ENCODE data around the gene SPANXN2. TPM values are rescaled to one million over a fixed set of nuclear protein-coding genes. Genes with fewer than 3 reads are reported as not detected.
"Not testable (repeated sequence)": the region's sequence is repeated elsewhere in the genome, so short reads cannot be mapped to it uniquely, and the experiment has no call there.

Gene SPANXN2, protein sequence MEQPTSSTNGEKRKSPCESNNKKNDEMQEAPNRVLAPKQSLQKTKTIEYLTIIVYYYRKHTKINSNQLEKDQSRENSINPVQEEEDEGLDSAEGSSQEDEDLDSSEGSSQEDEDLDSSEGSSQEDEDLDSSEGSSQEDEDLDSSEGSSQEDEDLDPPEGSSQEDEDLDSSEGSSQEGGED
- total RNA-seq (2014; rRNA removed; shearing (Covaris generic)) = not detected in 2 replicates

DNA sequence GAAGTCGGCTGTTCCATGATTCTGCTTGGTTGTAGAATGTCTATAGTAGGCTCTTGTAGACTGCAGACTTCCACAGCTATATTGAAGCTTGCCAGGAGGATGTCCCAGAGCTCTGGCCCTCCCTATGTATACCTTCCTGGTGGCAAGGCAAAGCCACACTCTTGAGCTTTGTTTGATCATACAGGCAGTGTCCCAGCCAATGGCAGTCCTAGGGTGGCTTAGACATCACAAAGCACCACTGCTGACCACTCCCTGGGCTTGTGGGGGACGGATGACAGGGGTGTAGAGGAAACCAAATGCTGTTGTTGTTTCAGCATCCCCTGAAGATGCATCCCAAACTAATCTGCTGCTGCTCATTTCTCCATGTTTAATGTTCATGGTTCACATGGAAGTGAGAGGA lies at the start of gene SPANXN2:
Gene SPANXN2 (minus strand): TSS at position 101 of the 400 bp plus-strand sequence. CDS start 84 bp downstream, at position 17.
- in situ Hi-C loops (cut with HindIII; ENCODE audit: low sequenced_read_pairs); DNase-seq (ENCODE audit: low spot score): not testable (repeated sequence)

DNA sequence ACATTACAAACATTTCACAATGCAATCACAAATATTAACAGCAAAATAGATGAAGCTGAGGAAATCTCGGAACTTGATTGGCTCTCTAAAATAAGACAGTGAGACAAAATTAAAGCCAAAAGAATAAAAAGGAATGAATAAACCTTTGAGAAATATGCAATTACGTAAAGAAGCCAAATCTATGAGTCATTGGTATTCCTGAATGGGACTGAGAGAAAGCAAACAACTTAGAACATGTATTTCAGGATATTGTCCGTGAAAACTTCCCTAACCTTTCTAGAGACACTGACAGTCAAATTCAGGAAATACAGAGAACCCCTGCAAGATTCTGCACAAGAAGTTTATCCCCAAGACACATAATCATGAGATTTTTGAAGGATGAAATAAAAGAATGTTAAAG lies 48.4 kb upstream of the SPANXN2 start:
- DNase-seq (ENCODE audit: low spot score) = no peak
- in situ Hi-C loops (cut with HindIII; ENCODE audit: low sequenced_read_pairs) = no loop called here

GRCh38 chrX:143767789-143768188 lies 47.2 kb upstream of the SPANXN2 start:
- in situ Hi-C loops (cut with HindIII; ENCODE audit: low sequenced_read_pairs); DNase-seq (ENCODE audit: low spot score): not testable (repeated sequence)

DNA sequence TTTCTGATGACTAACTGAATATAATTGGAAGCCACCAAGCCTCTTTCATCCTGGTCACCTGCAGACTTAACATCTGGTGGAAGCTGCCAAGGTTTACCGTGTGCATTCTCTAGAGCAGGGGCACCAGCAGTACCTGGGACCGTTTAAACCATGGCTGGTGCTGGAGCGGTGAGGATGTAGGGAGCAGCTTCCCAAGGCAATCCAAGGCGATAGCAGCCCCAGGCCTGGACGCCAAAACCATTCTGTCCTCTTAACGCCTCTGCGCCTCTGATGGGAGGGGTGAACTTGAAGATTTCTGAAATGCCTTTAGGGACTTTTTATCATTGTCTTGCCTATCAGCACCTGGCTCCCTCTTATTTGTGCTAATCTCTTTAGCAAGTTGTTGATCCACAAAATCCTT lies 37.3 kb upstream of the SPANXN2 start:
- no peak for DNase-seq (ENCODE audit: low spot score)
- in situ Hi-C loops (cut with HindIII; ENCODE audit: low sequenced_read_pairs) = no loop called here

GRCh38 chrX:143757375-143757774 lies 36.8 kb upstream of the SPANXN2 start:
- DNase-seq (ENCODE audit: low spot score) = no peak

GRCh38 chrX:143754183-143754582 lies 33.6 kb upstream of the SPANXN2 start:
- DNase-seq (ENCODE audit: low spot score) = no peak
- in situ Hi-C loops (cut with HindIII; ENCODE audit: low sequenced_read_pairs) = no loop called here

More at GRCh38 chrX:143757375-143757774, 36.8 kb upstream of the SPANXN2 start:
- in situ Hi-C loops (cut with HindIII; ENCODE audit: low sequenced_read_pairs) = no loop called here

DNA sequence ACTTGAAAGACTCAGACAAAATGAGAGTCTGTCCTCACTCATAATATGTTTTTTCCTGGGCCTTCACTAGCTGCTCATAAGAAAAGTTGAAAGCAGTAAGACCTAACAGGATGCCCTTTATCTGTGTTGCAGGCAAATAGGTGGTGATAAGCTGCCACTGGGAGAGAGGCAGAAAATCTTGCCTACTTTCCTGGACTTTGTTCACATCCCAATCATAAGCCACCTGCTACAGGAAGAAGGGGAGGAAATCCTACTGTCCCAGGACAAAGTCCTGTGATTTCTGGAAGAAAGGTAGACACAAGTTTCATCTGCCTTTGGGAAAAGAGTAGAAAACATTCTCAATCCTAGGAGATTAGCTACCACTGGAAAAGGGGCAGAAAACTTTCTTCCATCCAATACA lies 13.3 kb upstream of the SPANXN2 start:
- in situ Hi-C loops (cut with HindIII; ENCODE audit: low sequenced_read_pairs) = no loop called here
- no peak for DNase-seq (ENCODE audit: low spot score)

DNA sequence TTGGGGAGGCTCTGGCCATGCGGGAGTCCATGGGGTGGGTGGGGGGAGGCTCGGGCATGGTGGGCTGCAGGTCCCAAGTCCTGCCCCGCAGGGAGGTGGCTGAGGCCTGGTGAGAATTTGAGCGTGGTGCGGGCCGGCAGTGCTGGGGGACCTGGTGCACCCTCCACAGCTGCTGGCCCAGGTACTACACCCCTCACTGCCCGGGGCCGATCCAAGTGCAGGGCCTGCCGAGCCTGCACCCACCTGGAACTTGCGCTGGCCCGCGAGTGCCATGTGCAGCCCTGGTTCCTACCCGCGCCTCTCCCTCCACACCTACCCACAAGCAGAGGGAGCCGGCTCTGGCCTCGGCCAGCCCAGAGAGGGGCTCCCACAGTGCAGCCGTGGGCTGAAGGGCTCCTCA lies 5.7 kb upstream of the SPANXN2 start:
- no peak for DNase-seq (ENCODE audit: low spot score)
- in situ Hi-C loops (cut with HindIII; ENCODE audit: low sequenced_read_pairs) = no loop called here

GRCh38 chrX:143701460-143701859 lies 19.1 kb downstream of the SPANXN2 start:
- no peak for DNase-seq (ENCODE audit: low spot score)
- in situ Hi-C loops (cut with HindIII; ENCODE audit: low sequenced_read_pairs) = no loop called here

DNA sequence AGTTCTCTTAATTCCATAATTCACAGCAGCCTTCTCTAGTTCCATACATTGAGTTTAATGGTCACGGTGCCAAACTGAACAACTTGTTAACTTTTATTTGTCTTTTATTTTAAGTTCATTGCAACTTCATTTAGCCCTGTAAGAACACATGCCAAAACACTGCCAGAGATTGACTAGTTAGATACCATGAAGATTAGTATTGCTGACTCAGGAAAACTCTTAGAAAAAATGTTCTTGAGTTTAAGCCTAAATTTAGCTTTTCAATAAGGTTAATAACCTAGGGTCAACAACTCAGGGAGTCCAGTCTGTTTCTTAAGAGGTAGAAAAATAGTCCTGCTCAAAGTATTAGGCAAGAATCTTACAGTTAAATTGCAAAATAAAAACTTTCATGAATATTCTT lies 25.7 kb downstream of the SPANXN2 start:
- DNase-seq (ENCODE audit: low spot score) = no peak
- in situ Hi-C loops (cut with HindIII; ENCODE audit: low sequenced_read_pairs) = no loop called here

DNA sequence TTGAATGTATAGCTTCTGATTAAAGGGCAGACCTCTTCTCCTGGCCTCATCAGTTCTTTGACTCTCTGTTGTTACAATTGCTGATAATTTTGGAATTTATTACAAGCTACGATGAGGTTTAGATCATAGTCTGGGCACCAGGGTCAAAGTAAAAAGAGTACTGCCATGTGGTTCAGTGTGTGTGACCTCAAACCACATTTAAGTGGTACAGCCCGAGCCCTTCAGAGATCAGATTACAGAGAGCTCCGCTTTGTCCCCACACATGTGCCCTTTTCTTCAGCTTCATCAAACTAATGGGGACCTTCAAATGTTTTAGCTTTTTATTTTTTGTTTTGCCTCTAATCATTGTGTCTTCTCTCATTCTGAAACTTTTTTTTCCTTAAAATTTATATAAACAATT lies 37.1 kb downstream of the SPANXN2 start:
- DNase-seq (ENCODE audit: low spot score) = no peak
- in situ Hi-C loops (cut with HindIII; ENCODE audit: low sequenced_read_pairs) = no loop called here

- in situ Hi-C loops (cut with HindIII; ENCODE audit: low sequenced_read_pairs) = no loop called here
- no peak for DNase-seq (ENCODE audit: low spot score)
Observed at GRCh38 chrX:143674926-143675325, 45.6 kb downstream of the SPANXN2 start.

- in situ Hi-C loops (cut with HindIII; ENCODE audit: low sequenced_read_pairs) = no loop called here
- DNase-seq (ENCODE audit: low spot score) = peak; percentile 3
Observed at GRCh38 chrX:143669395-143669794, 51.2 kb downstream of the SPANXN2 start.

DNA sequence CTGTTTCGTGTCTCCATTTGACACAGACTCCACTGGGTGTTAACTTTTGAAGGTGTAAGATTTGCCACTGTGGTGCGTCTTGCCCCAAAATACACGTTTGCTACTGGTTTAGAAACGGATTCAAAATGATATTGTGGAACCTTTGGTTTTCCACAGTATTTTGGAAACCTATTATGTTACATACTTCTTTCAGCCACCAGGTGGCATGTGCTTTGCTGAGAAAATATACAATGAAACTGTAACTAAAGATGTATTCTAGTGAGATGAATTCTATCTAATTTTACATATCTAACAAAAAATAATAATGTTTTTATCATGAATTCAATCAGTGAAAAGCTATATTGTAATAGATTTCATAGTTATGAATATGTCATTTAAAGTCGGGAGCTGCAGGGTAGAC lies 56.2 kb downstream of the SPANXN2 start:
- peak; percentile 18 for DNase-seq (ENCODE audit: low spot score)
- in situ Hi-C loops (cut with HindIII; ENCODE audit: low sequenced_read_pairs) = no loop called here

- in situ Hi-C loops (cut with HindIII; ENCODE audit: low sequenced_read_pairs) = no loop called here
- no peak for DNase-seq (ENCODE audit: low spot score)
Observed at GRCh38 chrX:143663755-143664154, 56.8 kb downstream of the SPANXN2 start.

Other genes starting within 250 kb of the SPANXN2 start
- not detected in 2 replicates for gene SPANXN3, start 203.3 kb downstream of the SPANXN2 start, total RNA-seq (2014; rRNA removed; shearing (Covaris generic))
- gene SLITRK4, start 84.7 kb downstream of the SPANXN2 start, total RNA-seq (2014; rRNA removed; shearing (Covaris generic)) = not detected in 2 replicates
- not detected in 2 replicates for gene UBE2NL, start 163.3 kb upstream of the SPANXN2 start, total RNA-seq (2014; rRNA removed; shearing (Covaris generic))

Data from G401 (cell line).